ENCODE data around the gene DNAJC16. TPM values are rescaled to one million over a fixed set of nuclear protein-coding genes. Genes with fewer than 3 reads are reported as not detected.

Gene DNAJC16
- total RNA-seq, 1 donor from 2014 or later = 16.3 TPM

- Mint-ChIP-seq H3K27ac (no peak overlapping the region), H3K27me3 (no peaks in the 10 kb centered on the region), H3K36me3 (ENCODE audit: low read depth) (peaks cover 57% of the 10 kb centered on the region), H3K4me3 (no peak overlapping the region), H3K4me1 (peaks cover 2% of the 10 kb centered on the region), H3K9me3 (no peaks in the 10 kb centered on the region)
- no peak for DNase-seq
- intact Hi-C loops (cut with micrococcal nuclease) = no loop called here
Measured at GRCh38 chr1:15570861-15571260, 44.2 kb downstream of the DNAJC16 start.

- H3K4me3 Mint-ChIP-seq = no peak overlapping the region
- no peaks in the 10 kb centered on the region for H3K27me3 Mint-ChIP-seq
- peaks cover 2% of the 10 kb centered on the region for H3K4me1 Mint-ChIP-seq
- no peaks in the 10 kb centered on the region for H3K9me3 Mint-ChIP-seq
- H3K27ac Mint-ChIP-seq = no peak overlapping the region
- intact Hi-C loops (cut with micrococcal nuclease) = no loop called here
- DNase-seq = no peak
- peaks cover 53% of the 10 kb centered on the region for H3K36me3 Mint-ChIP-seq (ENCODE audit: low read depth)
Measured at GRCh38 chr1:15571266-15571665, 44.6 kb downstream of the DNAJC16 start.

GRCh38 chr1:15573477-15573876, 46.8 kb downstream of the DNAJC16 start:
- Mint-ChIP-seq H3K27me3 (no peaks in the 10 kb centered on the region), H3K9me3 (no peaks in the 10 kb centered on the region), H3K4me1 (peaks cover 12% of the 10 kb centered on the region), H3K27ac (no peak overlapping the region), H3K4me3 (no peak overlapping the region), H3K36me3 (ENCODE audit: low read depth) (peaks cover 48% of the 10 kb centered on the region)
- DNase-seq = no peak
- intact Hi-C loops (cut with micrococcal nuclease) = no loop called here

- H3K36me3 Mint-ChIP-seq (ENCODE audit: low read depth) = peaks cover 53% of the 10 kb centered on the region
- H3K4me3 Mint-ChIP-seq = no peak overlapping the region
- intact Hi-C loops (cut with micrococcal nuclease) = no loop called here
- no peak overlapping the region for H3K27ac Mint-ChIP-seq
- H3K27me3 Mint-ChIP-seq = no peaks in the 10 kb centered on the region
- peaks cover 23% of the 10 kb centered on the region for H3K4me1 Mint-ChIP-seq
- H3K9me3 Mint-ChIP-seq = no peaks in the 10 kb centered on the region
- DNase-seq = no peak
Measured at GRCh38 chr1:15574741-15575140, 48.1 kb downstream of the DNAJC16 start.

GRCh38 chr1:15575549-15576150, 49.0 kb downstream of the DNAJC16 start:
- Mint-ChIP-seq H3K27me3 (no peaks in the 10 kb centered on the region), H3K27ac (no peak overlapping the region), H3K36me3 (ENCODE audit: low read depth) (peaks cover 54% of the 10 kb centered on the region), H3K4me3 (no peak overlapping the region), H3K9me3 (no peaks in the 10 kb centered on the region), H3K4me1 (peaks cover 25% of the 10 kb centered on the region)
- no peak for DNase-seq
- intact Hi-C loops (cut with micrococcal nuclease) = no loop called here

- DNase-seq = peak; percentile 74
Measured at GRCh38 chr1:15577691-15578090, 51.0 kb downstream of the DNAJC16 start.

GRCh38 chr1:15578921-15579682, 52.5 kb downstream of the DNAJC16 start:
- peak; percentile 83 for DNase-seq
- Mint-ChIP-seq H3K4me1 (peaks cover 36% of the 10 kb centered on the region), H3K9me3 (no peaks in the 10 kb centered on the region), H3K36me3 (ENCODE audit: low read depth) (peaks cover 48% of the 10 kb centered on the region), H3K4me3 (peak overlapping the region; percentile 76), H3K27ac (peak overlapping the region; percentile 96), H3K27me3 (no peaks in the 10 kb centered on the region)
- intact Hi-C loops (cut with micrococcal nuclease) = loop anchor here (2.0 kb wide), 1 partner anchor 54 kb away; the partner anchor contains the start of gene CASP9

More at GRCh38 chr1:15577691-15578090, 51.0 kb downstream of the DNAJC16 start:
- Mint-ChIP-seq H3K4me1 (peaks cover 27% of the 10 kb centered on the region), H3K4me3 (peak overlapping the region; percentile 76), H3K36me3 (ENCODE audit: low read depth) (peaks cover 45% of the 10 kb centered on the region), H3K27me3 (no peaks in the 10 kb centered on the region), H3K9me3 (no peaks in the 10 kb centered on the region), H3K27ac (peak overlapping the region; percentile 96)
- intact Hi-C loops (cut with micrococcal nuclease) = loop anchor here (2.0 kb wide), 1 partner anchor 53 kb away; the partner anchor contains the start of gene CASP9

- peaks cover 47% of the 10 kb centered on the region for H3K36me3 Mint-ChIP-seq (ENCODE audit: low read depth)
- peak overlapping the region; percentile 96 for H3K27ac Mint-ChIP-seq
- H3K27me3 Mint-ChIP-seq = no peaks in the 10 kb centered on the region
- no peak for DNase-seq
- no peaks in the 10 kb centered on the region for H3K9me3 Mint-ChIP-seq
- intact Hi-C loops (cut with micrococcal nuclease) = loop anchor here (2.0 kb wide), 1 partner anchor 55 kb away; the partner anchor contains the start of gene CASP9
- H3K4me1 Mint-ChIP-seq = peaks cover 36% of the 10 kb centered on the region
- peak overlapping the region; percentile 76 for H3K4me3 Mint-ChIP-seq
Measured at GRCh38 chr1:15579683-15580047, 53.0 kb downstream of the DNAJC16 start.

GRCh38 chr1:15583016-15583706, 56.5 kb downstream of the DNAJC16 start:
- Mint-ChIP-seq H3K4me3 (peak overlapping the region; percentile 91), H3K36me3 (ENCODE audit: low read depth) (peaks cover 44% of the 10 kb centered on the region), H3K9me3 (no peaks in the 10 kb centered on the region), H3K27ac (peak overlapping the region; percentile 89), H3K4me1 (peaks cover 38% of the 10 kb centered on the region), H3K27me3 (no peaks in the 10 kb centered on the region)
- no peak for DNase-seq
- intact Hi-C loops (cut with micrococcal nuclease) = no loop called here

GRCh38 chr1:15584489-15585363, 58.1 kb downstream of the DNAJC16 start, which contains the start of gene AGMAT:
Gene AGMAT, minus strand, starts transcription at chr1:15585051. Its CDS starts 84 bp downstream, at chr1:15584967.
- intact Hi-C loops (cut with micrococcal nuclease) = loop anchor here (2.0 kb wide), 1 partner anchor 32 kb away; the partner anchor contains the start of gene DDI2
- H3K9me3 Mint-ChIP-seq = no peaks in the 10 kb centered on the region
- H3K4me3 Mint-ChIP-seq = peak within 1 kb of the TSS; percentile 91
- peak; percentile 88 for DNase-seq
- H3K4me1 Mint-ChIP-seq = peaks cover 22% of the 10 kb centered on the region
- H3K27me3 Mint-ChIP-seq = no peaks in the 10 kb centered on the region
- H3K27ac Mint-ChIP-seq = peak within 1 kb of the TSS; percentile 90
- H3K36me3 Mint-ChIP-seq (ENCODE audit: low read depth) = peaks cover 40% of the 10 kb centered on the region

- peaks cover 5% of the 10 kb centered on the region for H3K4me1 Mint-ChIP-seq
Measured at GRCh38 chr1:15592285-15592684, 65.6 kb downstream of the DNAJC16 start.

GRCh38 chr1:15595809-15596617, 69.4 kb downstream of the DNAJC16 start:
- intact Hi-C loops (cut with micrococcal nuclease) = loop anchor here (1.0 kb wide), 1 partner anchor 145 kb away; no protein-coding TSS in a partner anchor
- Mint-ChIP-seq H3K9me3 (no peaks in the 10 kb centered on the region), H3K36me3 (ENCODE audit: low read depth) (no peaks in the 10 kb centered on the region), H3K4me3 (no peak overlapping the region), H3K4me1 (peaks cover 4% of the 10 kb centered on the region), H3K27ac (no peak overlapping the region), H3K27me3 (peaks cover 5% of the 10 kb centered on the region)
- DNase-seq = no peak

More at GRCh38 chr1:15592285-15592684, 65.6 kb downstream of the DNAJC16 start:
- intact Hi-C loops (cut with micrococcal nuclease) = no loop called here
- Mint-ChIP-seq H3K27ac (no peak overlapping the region), H3K27me3 (peaks cover 3% of the 10 kb centered on the region), H3K36me3 (ENCODE audit: low read depth) (peaks cover 12% of the 10 kb centered on the region), H3K9me3 (no peaks in the 10 kb centered on the region), H3K4me3 (no peak overlapping the region)
- no peak for DNase-seq
